HG03196 (cell line): ENCODE data around the gene CIAO3.
A peak's percentile ranks its signal among the peaks of the same experiment; 100 is the strongest.
"Not testable (repeated sequence)": the region's sequence is repeated elsewhere in the genome, so short reads cannot be mapped to it uniquely, and the experiment has no call there.

Experiments used
- ATAC-seq: cut with Tn5 transposase; IDR thresholded peaks from one replicate; pipeline ENCODE4 v1.9.1; 2021; ENCODE audit not compliant: unreplicated experiment

The CIAO3 gene

GRCh38 chr16:760545-761343, 19.9 kb upstream of the CIAO3 start, which contains the start of gene MSLN:
Gene MSLN, plus strand, starts transcription at chr16:760734. Its CDS starts 1,947 bp downstream, at chr16:762681.
- ATAC-seq = no peak

GRCh38 chr16:760065-760464, 19.3 kb upstream of the CIAO3 start:
- ATAC-seq = no peak

- no peak for ATAC-seq
Observed at GRCh38 chr16:759110-759910, 18.5 kb upstream of the CIAO3 start.

- ATAC-seq = no peak
Observed at GRCh38 chr16:756428-756827, 15.6 kb upstream of the CIAO3 start.

GRCh38 chr16:754656-755055, 13.9 kb upstream of the CIAO3 start:
- no peak for ATAC-seq

GRCh38 chr16:754121-754607, 13.4 kb upstream of the CIAO3 start:
- ATAC-seq = not testable (repeated sequence)

- ATAC-seq = no peak
Observed at GRCh38 chr16:752007-752312, 11.2 kb upstream of the CIAO3 start.

- no peak for ATAC-seq
Observed at GRCh38 chr16:751152-752006, 10.6 kb upstream of the CIAO3 start.

- no peak for ATAC-seq
Observed at GRCh38 chr16:750485-750884, 9.7 kb upstream of the CIAO3 start.

GRCh38 chr16:749010-749409, 8.2 kb upstream of the CIAO3 start:
- ATAC-seq = no peak

- ATAC-seq = no peak
Observed at GRCh38 chr16:747978-748746, 7.4 kb upstream of the CIAO3 start.

GRCh38 chr16:746637-747036, 5.8 kb upstream of the CIAO3 start:
- no peak for ATAC-seq

- no peak for ATAC-seq
Observed at GRCh38 chr16:745739-746138, 4.9 kb upstream of the CIAO3 start.

GRCh38 chr16:743794-744500, 3.1 kb upstream of the CIAO3 start:
- ATAC-seq = no peak

- ATAC-seq = not testable (repeated sequence)
Observed at GRCh38 chr16:742894-743293, 2.1 kb upstream of the CIAO3 start.

GRCh38 chr16:741986-742629, 1.3 kb upstream of the CIAO3 start:
- ATAC-seq = no peak

GRCh38 chr16:740459-740763, 386 bp downstream of the CIAO3 start:
- peak; percentile 8 for ATAC-seq

GRCh38 chr16:739560-740458, 988 bp downstream of the CIAO3 start:
- no peak for ATAC-seq
